HG02571 (cell line): ENCODE data around the gene PANK4.
"Not testable (repeated sequence)": the region's sequence is repeated elsewhere in the genome, so short reads cannot be mapped to it uniquely, and the experiment has no call there.

Experiments
- ATAC-seq: cut with Tn5 transposase; IDR thresholded peaks from one replicate; pipeline ENCODE4 v1.9.1; 2021; ENCODE audit warnings: mild to moderate bottlenecking, moderate library complexity; ENCODE audit not compliant: unreplicated experiment

The PANK4 gene

GRCh38 chr1:2559509-2560298 is 33.3 kb upstream of the PANK4 start:
- ATAC-seq = no peak

GRCh38 chr1:2558861-2559260 is 32.5 kb upstream of the PANK4 start:
- ATAC-seq = no peak

GRCh38 chr1:2558420-2558819 is 32.0 kb upstream of the PANK4 start:
- no peak for ATAC-seq

GRCh38 chr1:2557482-2558400 is 31.3 kb upstream of the PANK4 start:
- no peak for ATAC-seq

GRCh38 chr1:2556678-2557481 is 30.5 kb upstream of the PANK4 start:
- ATAC-seq = no peak

GRCh38 chr1:2556277-2556677 is 29.9 kb upstream of the PANK4 start, which contains the start of gene TNFRSF14:
Gene TNFRSF14, plus strand, starts transcription at chr1:2556371. Its CDS starts 294 bp downstream, at chr1:2556665.
- ATAC-seq = no peak

GRCh38 chr1:2555634-2556276 is 29.4 kb upstream of the PANK4 start:
- ATAC-seq = no peak

- ATAC-seq = no peak
Observed at GRCh38 chr1:2554621-2555387, 28.4 kb upstream of the PANK4 start.

GRCh38 chr1:2553871-2554620 is 27.6 kb upstream of the PANK4 start:
- ATAC-seq = no peak

- ATAC-seq = not testable (repeated sequence)
Observed at GRCh38 chr1:2553076-2553475, 26.7 kb upstream of the PANK4 start.

GRCh38 chr1:2552189-2552588 is 25.8 kb upstream of the PANK4 start:
- ATAC-seq = no peak

- not testable (repeated sequence) for ATAC-seq
Observed at GRCh38 chr1:2551544-2551943, 25.1 kb upstream of the PANK4 start.

GRCh38 chr1:2550309-2550861 is 24.0 kb upstream of the PANK4 start:
- ATAC-seq = not testable (repeated sequence)

GRCh38 chr1:2549367-2550029 is 23.1 kb upstream of the PANK4 start:
- not testable (repeated sequence) for ATAC-seq

GRCh38 chr1:2548068-2548589 is 21.7 kb upstream of the PANK4 start:
- ATAC-seq = peak; percentile 22

GRCh38 chr1:2547210-2548067 is 21.0 kb upstream of the PANK4 start:
- no peak for ATAC-seq
